Kidney epithelial cell (primary cell): ENCODE data around the gene RIPOR3. TPM values are rescaled to one million over a fixed set of nuclear protein-coding genes. Genes with fewer than 3 reads are reported as not detected.

Source experiments
- DNase-seq: peaks from one replicate; pipeline ENCODE4 v3.0.0-alpha.2; 2010; ENCODE audit warnings: low read depth
- H3K27me3 ChIP-seq: 2 replicates; pipeline ENCODE4 v1.6.0; 2011; ENCODE audit warnings: low read length; ENCODE audit not compliant: control insufficient read depth, insufficient read depth
- H3K36me3 ChIP-seq: 2 replicates; pipeline ENCODE4 v1.5.1; 2011; ENCODE audit warnings: low read length; ENCODE audit not compliant: control insufficient read depth, insufficient read depth
- H3K4me3 ChIP-seq: 2 replicates; pipeline ENCODE4 v1.5.1; 2011; ENCODE audit warnings: low read depth, mild to moderate bottlenecking, control low read depth, low read length
- total RNA-seq: library from RNA; depleted of rRNA; stranded (reverse); fragments of >200 nt; gene quantifications from 2 replicates; pipeline ENCODE4 v1.2.3, GENCODE V29; 2015
- TF ChIP-seq, protein P1 (sequence below): IDR thresholded peaks from 2 replicates; pipeline ENCODE4 v1.5.1; 2011; ENCODE audit warnings: mild to moderate bottlenecking, moderate library complexity, low read length, control low read depth, inconsistent platforms; ENCODE audit not compliant: insufficient read depth, poor library complexity, severe bottlenecking

Gene RIPOR3
- total RNA-seq, 1 donor from 2014 or later = 0.08 TPM

- no peak overlapping the region for H3K4me3 ChIP-seq
- H3K27me3 ChIP-seq = no peaks in the 10 kb centered on the region
- TF ChIP-seq, protein P1, sequence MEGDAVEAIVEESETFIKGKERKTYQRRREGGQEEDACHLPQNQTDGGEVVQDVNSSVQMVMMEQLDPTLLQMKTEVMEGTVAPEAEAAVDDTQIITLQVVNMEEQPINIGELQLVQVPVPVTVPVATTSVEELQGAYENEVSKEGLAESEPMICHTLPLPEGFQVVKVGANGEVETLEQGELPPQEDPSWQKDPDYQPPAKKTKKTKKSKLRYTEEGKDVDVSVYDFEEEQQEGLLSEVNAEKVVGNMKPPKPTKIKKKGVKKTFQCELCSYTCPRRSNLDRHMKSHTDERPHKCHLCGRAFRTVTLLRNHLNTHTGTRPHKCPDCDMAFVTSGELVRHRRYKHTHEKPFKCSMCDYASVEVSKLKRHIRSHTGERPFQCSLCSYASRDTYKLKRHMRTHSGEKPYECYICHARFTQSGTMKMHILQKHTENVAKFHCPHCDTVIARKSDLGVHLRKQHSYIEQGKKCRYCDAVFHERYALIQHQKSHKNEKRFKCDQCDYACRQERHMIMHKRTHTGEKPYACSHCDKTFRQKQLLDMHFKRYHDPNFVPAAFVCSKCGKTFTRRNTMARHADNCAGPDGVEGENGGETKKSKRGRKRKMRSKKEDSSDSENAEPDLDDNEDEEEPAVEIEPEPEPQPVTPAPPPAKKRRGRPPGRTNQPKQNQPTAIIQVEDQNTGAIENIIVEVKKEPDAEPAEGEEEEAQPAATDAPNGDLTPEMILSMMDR = no peak
- H3K36me3 ChIP-seq = no peaks in the 10 kb centered on the region
- DNase-seq = no peak
Measured at GRCh38 chr20:50636601-50637540, 54.5 kb downstream of the RIPOR3 start.

DNA sequence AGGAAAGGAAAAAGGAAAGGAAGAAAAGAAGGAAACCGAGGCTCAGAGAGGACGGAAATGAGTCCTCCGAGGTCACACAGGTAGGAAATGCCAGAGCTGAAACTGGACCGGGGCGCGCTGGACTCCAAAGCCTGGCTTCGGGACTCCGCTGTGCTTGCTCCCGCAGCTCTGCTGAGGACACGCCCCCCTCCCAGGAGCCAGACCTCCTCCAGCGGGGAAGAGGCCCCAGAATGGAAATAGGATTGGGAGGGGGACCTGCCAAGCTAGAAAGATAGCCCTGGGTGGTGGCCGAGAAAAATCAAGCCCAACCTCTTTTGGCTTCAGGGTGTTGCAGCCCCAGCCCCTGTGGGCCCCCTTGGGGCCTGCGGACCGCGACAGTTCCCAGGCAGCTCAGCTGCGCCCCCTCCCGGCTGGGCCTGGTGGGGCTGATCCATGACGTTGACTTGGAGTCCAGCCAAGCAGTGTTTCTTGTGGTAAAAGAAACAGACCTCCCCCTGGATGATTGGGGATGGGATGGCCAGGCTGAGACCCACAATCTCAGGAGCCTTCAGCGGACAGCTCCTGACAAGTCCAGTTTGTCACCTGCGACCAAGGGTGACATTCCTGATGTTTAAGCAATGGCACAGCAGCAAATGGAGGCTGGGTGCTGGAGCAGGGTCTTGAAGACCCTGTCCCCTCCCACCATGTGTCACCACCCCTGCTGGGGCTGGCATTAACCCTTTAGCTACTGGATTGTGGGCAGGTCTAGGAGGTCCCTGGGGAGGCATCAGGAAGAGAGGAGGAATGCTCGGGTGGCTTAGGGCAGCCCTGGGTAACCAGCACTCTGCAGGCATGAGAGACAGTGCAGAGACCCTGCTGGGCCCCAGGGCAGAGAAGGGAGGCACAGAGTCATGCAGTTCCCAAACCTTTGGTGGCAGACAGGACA is 55.4 kb downstream of the RIPOR3 start:
- TF ChIP-seq, protein P1 = peak; percentile 99
- DNase-seq = no peak
- H3K36me3 ChIP-seq = no peaks in the 10 kb centered on the region
- no peaks in the 10 kb centered on the region for H3K27me3 ChIP-seq
- no peak overlapping the region for H3K4me3 ChIP-seq

- no peak for DNase-seq
- no peaks in the 10 kb centered on the region for H3K27me3 ChIP-seq
- H3K36me3 ChIP-seq = no peaks in the 10 kb centered on the region
- no peak overlapping the region for H3K4me3 ChIP-seq
- TF ChIP-seq, protein P1 = no peak
Measured at GRCh38 chr20:50635014-50635557, 56.3 kb downstream of the RIPOR3 start.

GRCh38 chr20:50634191-50634590 is 57.2 kb downstream of the RIPOR3 start:
- DNase-seq = no peak
- H3K27me3 ChIP-seq = no peaks in the 10 kb centered on the region

GRCh38 chr20:50633361-50633760 is 58.0 kb downstream of the RIPOR3 start:
- Histone ChIP-seq H3K36me3 (no peaks in the 10 kb centered on the region), H3K27me3 (no peaks in the 10 kb centered on the region), H3K4me3 (no peak overlapping the region)
- DNase-seq = no peak
- TF ChIP-seq, protein P1 = no peak

More at GRCh38 chr20:50634191-50634590, 57.2 kb downstream of the RIPOR3 start:
- no peaks in the 10 kb centered on the region for H3K36me3 ChIP-seq
- TF ChIP-seq, protein P1 = no peak
- no peak overlapping the region for H3K4me3 ChIP-seq
